Hepatocyte (in vitro differentiated cells): ENCODE results near the gene ASPDH. TPM values are rescaled to one million over a fixed set of nuclear protein-coding genes. Genes with fewer than 3 reads are reported as not detected.

ENCODE experiments used
- DNase-seq: peaks from one replicate; pipeline ENCODE4 v3.0.0-alpha.2; 2016; ENCODE audit warnings: low spot score
- H2AFZ ChIP-seq: fragments of 200-600 bp; sonication (generic); 2 replicates; pipeline ENCODE4 v1.6.0; 2016; ENCODE audit warnings: antibody characterized with exemption, mild to moderate bottlenecking
- H3K27ac ChIP-seq: fragments of 200-600 bp; sonication (generic); 2 replicates; pipeline ENCODE4 v1.5.1; 2016; ENCODE audit warnings: mild to moderate bottlenecking
- H3K27me3 ChIP-seq: fragments of 200-600 bp; sonication (generic); 2 replicates; pipeline ENCODE4 v1.6.1; 2016
- H3K36me3 ChIP-seq: fragments of 200-600 bp; sonication (generic); replicated peaks from 2 replicates; pipeline ENCODE4 v1.5.1; 2016; ENCODE audit warnings: low read depth; ENCODE audit not compliant: insufficient read depth
- H3K4me1 ChIP-seq: fragments of 200-600 bp; sonication (generic); 2 replicates; pipeline ENCODE4 v1.5.1; 2016; ENCODE audit warnings: mild to moderate bottlenecking, moderate library complexity; ENCODE audit not compliant: insufficient read depth
- H3K4me2 ChIP-seq: fragments of 200-600 bp; sonication (generic); 2 replicates; pipeline ENCODE4 v1.6.0; 2016
- H3K4me3 ChIP-seq: fragments of 200-600 bp; sonication (generic); 2 replicates; pipeline ENCODE4 v1.5.1; 2016; ENCODE audit warnings: mild to moderate bottlenecking
- H3K79me2 ChIP-seq: fragments of 200-600 bp; sonication (generic); 2 replicates; pipeline ENCODE4 v1.6.0; 2017; ENCODE audit warnings: mild to moderate bottlenecking
- H3K9me2 ChIP-seq: fragments of 200-600 bp; sonication (generic); replicated peaks from 2 replicates; pipeline ENCODE4 v1.6.0; 2017; ENCODE audit warnings: mild to moderate bottlenecking; ENCODE audit not compliant: insufficient read depth
- H3K9me3 ChIP-seq: fragments of 200-600 bp; sonication (generic); 2 replicates; pipeline ENCODE4 v1.5.1; 2016; ENCODE audit warnings: low read depth, mild to moderate bottlenecking
- H4K20me1 ChIP-seq: fragments of 200-600 bp; sonication (generic); 2 replicates; pipeline ENCODE4 v1.6.0; 2016; ENCODE audit warnings: mild to moderate bottlenecking; ENCODE audit not compliant: insufficient read depth, poor library complexity, severe bottlenecking
- CTCF ChIP-seq: fragments of 200-600 bp; sonication (generic); IDR thresholded peaks from 2 replicates; pipeline ENCODE4 v1.5.1; 2016; ENCODE audit warnings: antibody characterized with exemption, mild to moderate bottlenecking; ENCODE audit not compliant: poor library complexity
- EZH2 ChIP-seq: fragments of 200-600 bp; sonication (generic); IDR thresholded peaks from 2 replicates; pipeline ENCODE4 v1.6.1; 2016; ENCODE audit warnings: antibody characterized with exemption, mild to moderate bottlenecking, borderline replicate concordance
- EZH2phosphoT487 ChIP-seq: fragments of 200-600 bp; sonication (generic); IDR thresholded peaks from one replicate; pipeline ENCODE4 v1.6.1; 2018; ENCODE audit warnings: antibody characterized with exemption, mild to moderate bottlenecking, low read depth, moderate library complexity; ENCODE audit not compliant: unreplicated experiment, severe bottlenecking
- WGBS: methylation state at CpG from one replicate; pipeline ENCODE4 v1.1.6; 2016; ENCODE audit warnings: low lambda C conversion rate; ENCODE audit errors: missing lambda C conversion rate; 5-methylcytosine and 5-hydroxymethylcytosine counted together
- polyA plus RNA-seq: library from polyadenylated mRNA; unstranded; fragments of >200 nt; fragmentation: Nextera tagmentation; extraction: Ambion mirVana; gene quantifications from 2 replicates; pipeline ENCODE4 v1.2.1, GENCODE V29; 2016
- total RNA-seq: library from RNA; depleted of rRNA; stranded (reverse); fragments of >200 nt; gene quantifications from 2 replicates; pipeline ENCODE4 v1.2.3, GENCODE V29; 2014

The ASPDH gene
- total and polyA plus RNA-seq, 2 experiments from 2014 or later = 7.4 to 9.0 TPM

- Histone ChIP-seq H3K4me2 (peak overlapping the region; percentile 99), H3K9me3 (no peaks in the 10 kb centered on the region), H2AFZ (peak overlapping the region; percentile 41), H3K9me2 (no peaks in the 10 kb centered on the region), H3K4me3 (no peak overlapping the region), H3K79me2 (no peaks in the 10 kb centered on the region), H3K36me3 (no peaks in the 10 kb centered on the region), H3K27ac (peak overlapping the region; percentile 65), H3K27me3 (peaks cover 12% of the 10 kb centered on the region), H3K4me1 (peaks cover 3% of the 10 kb centered on the region), H4K20me1 (no peaks in the 10 kb centered on the region)
- WGBS = 27% methylated on average over 12 of the region's 20 CpGs
- TF ChIP-seq EZH2phosphoT487 (no peak), CTCF (no peak)
- peak; percentile 60 for DNase-seq
These were observed 43.4 kb upstream of the ASPDH start for GRCh38 chr19:50557009-50557613.

GRCh38 chr19:50556282-50557008 lies 42.7 kb upstream of the ASPDH start:
- Histone ChIP-seq H3K27ac (peak overlapping the region; percentile 65), H2AFZ (peak overlapping the region; percentile 81), H4K20me1 (no peaks in the 10 kb centered on the region), H3K4me1 (peaks cover 3% of the 10 kb centered on the region), H3K4me2 (peak overlapping the region; percentile 99), H3K9me2 (no peaks in the 10 kb centered on the region), H3K9me3 (no peaks in the 10 kb centered on the region), H3K27me3 (peaks cover 17% of the 10 kb centered on the region), H3K4me3 (peak overlapping the region; percentile 55), H3K79me2 (no peaks in the 10 kb centered on the region), H3K36me3 (no peaks in the 10 kb centered on the region)
- DNase-seq = peak; percentile 92
- no peak for TF ChIP-seq EZH2
- peak; percentile 98 for TF ChIP-seq CTCF
- 1% methylated on average over 25 of the region's 39 CpGs for WGBS

- DNase-seq = no peak
- no peaks in the 10 kb centered on the region for H4K20me1 ChIP-seq
- no peak overlapping the region for H3K27ac ChIP-seq
- TF ChIP-seq EZH2phosphoT487 (no peak), EZH2 (no peak), CTCF (no peak)
- 49% methylated on average over 21 of the region's 28 CpGs for WGBS
- H3K9me3 ChIP-seq = no peaks in the 10 kb centered on the region
- H3K4me1 ChIP-seq = peaks cover 3% of the 10 kb centered on the region
- no peaks in the 10 kb centered on the region for H3K36me3 ChIP-seq
- H2AFZ ChIP-seq = peak overlapping the region; percentile 81
- peaks cover 23% of the 10 kb centered on the region for H3K27me3 ChIP-seq
- H3K4me3 ChIP-seq = peak overlapping the region; percentile 55
- H3K79me2 ChIP-seq = no peaks in the 10 kb centered on the region
- no peaks in the 10 kb centered on the region for H3K9me2 ChIP-seq
- H3K4me2 ChIP-seq = peak overlapping the region; percentile 99
These were observed 42.0 kb upstream of the ASPDH start for GRCh38 chr19:50555450-50556281.
